ENCODE results near the gene ALG3.

ALG3 gene

GRCh38 chr3:184192889-184193288 lies 55.9 kb downstream of the ALG3 start:
- no peak for DNase-seq

Data from inflammatory macrophage (primary cell).